Fibroblast of pulmonary artery (primary cell): ENCODE results near the gene CACNA1D.

Source experiments
- DNase-seq: peaks from one replicate; pipeline ENCODE4 v3.0.0-alpha.2; 2010; ENCODE audit warnings: low read depth
- H3K4me3 ChIP-seq: replicated peaks from 2 replicates; pipeline ENCODE4 v1.5.1; 2011; ENCODE audit warnings: low read depth, mild to moderate bottlenecking, control low read depth, low read length, moderate library complexity
- TF ChIP-seq, protein P1 (sequence below): IDR thresholded peaks from 2 replicates; pipeline ENCODE4 v1.5.1; 2011; ENCODE audit warnings: mild to moderate bottlenecking, control low read depth, low read length, inconsistent platforms; ENCODE audit errors: missing control alignments

Gene CACNA1D

DNA sequence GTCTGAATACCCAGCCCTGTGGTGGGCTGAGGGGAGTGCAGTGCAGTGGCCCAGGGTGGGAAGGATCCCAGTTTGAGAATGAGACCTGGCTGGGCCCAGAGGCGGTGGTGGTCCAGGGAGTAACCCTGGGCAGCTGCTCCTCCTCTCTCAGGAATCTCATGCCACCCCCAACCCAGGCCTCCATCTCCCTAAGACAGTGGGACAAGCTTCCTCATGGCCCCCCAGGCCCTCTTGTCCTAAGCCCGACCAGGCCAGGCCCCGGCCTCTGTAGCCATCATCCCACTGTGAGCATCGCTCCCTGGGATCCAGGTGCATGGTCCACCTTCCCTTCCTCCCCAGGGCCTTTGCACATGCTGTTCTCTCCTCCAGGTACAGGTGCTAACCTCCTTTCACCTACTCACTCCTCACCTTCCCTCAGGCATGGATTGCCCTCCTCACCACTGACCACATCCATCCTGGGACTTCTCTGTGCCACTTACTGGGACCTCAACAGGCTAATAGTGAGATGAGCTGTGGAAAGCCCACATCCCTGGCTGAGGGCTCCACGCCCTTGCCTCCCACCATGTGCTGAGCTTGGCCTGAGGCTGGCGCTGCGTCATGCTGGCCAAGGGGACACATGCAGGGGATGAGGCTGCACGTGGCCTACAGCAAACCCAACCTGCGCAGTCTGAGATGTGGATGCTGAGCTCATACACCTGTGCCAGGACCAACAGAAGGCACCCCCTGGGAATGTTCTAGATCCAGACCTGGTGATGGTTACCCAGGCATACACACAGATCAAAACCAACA lies 341.9 kb downstream of the CACNA1D start:
- TF ChIP-seq, protein P1, sequence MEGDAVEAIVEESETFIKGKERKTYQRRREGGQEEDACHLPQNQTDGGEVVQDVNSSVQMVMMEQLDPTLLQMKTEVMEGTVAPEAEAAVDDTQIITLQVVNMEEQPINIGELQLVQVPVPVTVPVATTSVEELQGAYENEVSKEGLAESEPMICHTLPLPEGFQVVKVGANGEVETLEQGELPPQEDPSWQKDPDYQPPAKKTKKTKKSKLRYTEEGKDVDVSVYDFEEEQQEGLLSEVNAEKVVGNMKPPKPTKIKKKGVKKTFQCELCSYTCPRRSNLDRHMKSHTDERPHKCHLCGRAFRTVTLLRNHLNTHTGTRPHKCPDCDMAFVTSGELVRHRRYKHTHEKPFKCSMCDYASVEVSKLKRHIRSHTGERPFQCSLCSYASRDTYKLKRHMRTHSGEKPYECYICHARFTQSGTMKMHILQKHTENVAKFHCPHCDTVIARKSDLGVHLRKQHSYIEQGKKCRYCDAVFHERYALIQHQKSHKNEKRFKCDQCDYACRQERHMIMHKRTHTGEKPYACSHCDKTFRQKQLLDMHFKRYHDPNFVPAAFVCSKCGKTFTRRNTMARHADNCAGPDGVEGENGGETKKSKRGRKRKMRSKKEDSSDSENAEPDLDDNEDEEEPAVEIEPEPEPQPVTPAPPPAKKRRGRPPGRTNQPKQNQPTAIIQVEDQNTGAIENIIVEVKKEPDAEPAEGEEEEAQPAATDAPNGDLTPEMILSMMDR, result no peak
- no peak overlapping the region for H3K4me3 ChIP-seq
- no peak for DNase-seq

DNA sequence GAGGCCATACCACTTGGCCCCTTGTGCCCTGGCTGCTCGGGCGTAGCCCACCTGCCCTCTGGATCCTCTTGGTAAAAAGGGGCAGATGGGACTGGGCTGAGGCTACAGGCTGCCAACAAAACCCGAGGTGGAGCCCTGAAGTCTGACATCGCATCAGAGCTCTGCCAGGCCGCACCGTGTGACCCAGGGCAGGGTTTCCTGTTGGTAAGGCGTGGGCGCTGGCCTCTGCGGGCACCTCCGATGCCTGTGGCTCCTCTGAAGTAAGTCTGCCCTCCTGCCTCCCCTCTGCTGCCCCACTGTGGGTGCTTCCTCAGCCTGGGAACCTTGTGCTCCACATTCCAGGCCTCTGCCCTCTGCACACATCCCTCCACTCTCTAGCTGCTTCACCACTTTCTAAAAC lies 342.9 kb downstream of the CACNA1D start:
- no peak overlapping the region for H3K4me3 ChIP-seq
- no peak for DNase-seq
- TF ChIP-seq, protein P1, result no peak

DNA sequence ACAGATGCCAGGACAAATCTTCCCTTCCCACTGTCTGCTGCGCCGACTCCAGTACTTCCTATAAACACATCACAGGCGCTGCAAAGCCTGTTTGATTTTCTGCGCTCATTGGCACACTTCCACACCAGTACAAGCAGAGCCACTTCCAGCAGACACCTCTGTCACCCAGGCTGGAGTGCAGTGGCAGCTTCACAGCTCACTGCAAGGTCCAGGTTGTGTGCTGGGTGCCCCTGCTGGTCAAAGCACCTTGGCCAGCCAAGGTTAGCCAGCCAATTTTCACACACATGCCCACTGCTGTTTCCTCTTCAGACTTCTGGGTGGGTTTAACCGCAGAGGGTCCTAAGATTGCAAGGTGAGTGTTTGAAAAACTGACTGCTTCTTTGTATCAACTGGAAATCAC lies 346.9 kb downstream of the CACNA1D start:
- no peak overlapping the region for H3K4me3 ChIP-seq
- TF ChIP-seq, protein P1, result no peak
- DNase-seq, result no peak

DNA sequence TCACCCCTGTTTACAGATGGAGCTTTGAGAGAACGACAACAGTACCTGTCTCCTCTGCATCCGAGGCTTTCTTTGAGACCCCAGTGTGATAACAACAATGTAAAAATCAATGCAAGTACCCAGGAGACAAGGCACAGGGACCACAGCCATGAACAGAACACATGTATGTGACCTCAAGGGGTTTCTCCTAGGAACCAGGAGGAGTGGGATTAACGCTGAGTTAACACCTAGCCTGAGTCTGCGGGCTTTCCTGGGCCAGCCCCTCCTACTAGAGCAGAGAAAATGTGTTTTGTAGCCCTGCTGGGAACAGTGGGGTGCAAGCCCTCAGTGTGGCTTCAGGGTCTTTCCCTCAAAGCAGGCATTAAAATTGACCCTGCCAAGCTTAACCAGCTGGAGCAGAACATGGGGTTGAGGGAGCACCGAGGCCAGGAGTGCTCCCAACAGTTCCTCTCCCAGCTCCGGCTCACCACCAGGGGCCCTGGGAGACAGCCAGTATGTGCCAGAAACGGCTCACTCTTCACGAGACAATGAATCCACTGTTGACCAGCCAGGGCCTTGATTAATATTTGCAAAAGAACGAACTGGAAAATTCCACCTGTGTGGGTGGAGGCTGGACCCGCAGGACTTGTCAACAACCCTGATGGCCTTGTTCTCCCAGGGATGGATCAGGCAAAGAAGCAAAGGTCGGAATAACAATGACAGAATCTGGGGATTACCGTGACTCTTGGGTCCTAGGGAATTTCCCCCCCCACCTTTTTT lies 348.2 kb downstream of the CACNA1D start:
- TF ChIP-seq, protein P1, result peak; percentile 10

DNA sequence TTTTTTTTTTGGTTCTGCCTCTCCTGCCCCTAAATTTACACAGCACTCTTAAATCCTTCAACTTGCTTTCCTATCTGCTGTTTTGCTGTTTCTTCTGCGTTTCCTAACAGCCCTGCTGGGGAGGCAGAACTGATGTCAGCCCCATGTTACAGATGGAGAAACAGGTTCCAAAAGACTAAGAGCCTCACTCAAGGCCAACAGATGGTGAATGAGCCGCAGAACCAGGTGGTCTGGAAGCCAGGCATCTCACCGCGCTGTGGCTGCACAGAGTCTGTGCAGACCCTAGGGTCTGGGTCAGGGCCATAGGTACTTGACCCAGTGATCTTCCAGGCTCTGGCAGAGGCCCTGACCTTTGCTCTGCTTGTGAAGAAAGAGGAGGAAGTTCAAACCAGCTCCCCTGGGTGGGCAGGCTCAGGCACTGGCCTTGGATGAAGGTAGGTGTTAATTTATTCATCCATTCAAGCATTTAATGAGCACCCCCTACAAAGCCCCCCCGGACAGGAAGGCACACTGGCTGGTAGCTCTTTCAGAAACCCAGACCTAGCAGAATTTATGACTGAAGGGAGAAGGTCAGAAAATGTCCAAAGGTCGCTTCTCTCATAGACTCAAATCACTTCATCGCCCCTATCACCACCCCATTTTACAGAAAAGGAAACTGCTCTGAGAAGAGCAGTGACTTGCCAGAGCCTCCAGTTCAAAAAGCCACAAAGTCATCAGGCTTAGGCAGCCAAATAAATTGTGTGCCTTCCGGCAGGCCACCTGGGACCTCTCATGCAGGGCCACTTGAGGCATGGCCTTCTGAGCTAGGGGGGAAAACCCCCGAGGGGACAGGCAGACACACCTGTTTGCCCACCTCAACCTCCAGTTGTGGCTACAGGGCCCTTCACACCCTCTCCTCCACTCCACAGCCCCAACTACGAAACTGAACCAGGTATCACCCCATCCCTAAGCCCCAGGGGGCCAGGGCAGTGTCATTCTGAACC lies 349.1 kb downstream of the CACNA1D start:
- no peak for DNase-seq
- no peak overlapping the region for H3K4me3 ChIP-seq
- TF ChIP-seq, protein P1, result no peak

More for the DNA sequence above, 348.2 kb downstream of the CACNA1D start:
- peak; percentile 23 for DNase-seq
- H3K4me3 ChIP-seq, result no peak overlapping the region

DNA sequence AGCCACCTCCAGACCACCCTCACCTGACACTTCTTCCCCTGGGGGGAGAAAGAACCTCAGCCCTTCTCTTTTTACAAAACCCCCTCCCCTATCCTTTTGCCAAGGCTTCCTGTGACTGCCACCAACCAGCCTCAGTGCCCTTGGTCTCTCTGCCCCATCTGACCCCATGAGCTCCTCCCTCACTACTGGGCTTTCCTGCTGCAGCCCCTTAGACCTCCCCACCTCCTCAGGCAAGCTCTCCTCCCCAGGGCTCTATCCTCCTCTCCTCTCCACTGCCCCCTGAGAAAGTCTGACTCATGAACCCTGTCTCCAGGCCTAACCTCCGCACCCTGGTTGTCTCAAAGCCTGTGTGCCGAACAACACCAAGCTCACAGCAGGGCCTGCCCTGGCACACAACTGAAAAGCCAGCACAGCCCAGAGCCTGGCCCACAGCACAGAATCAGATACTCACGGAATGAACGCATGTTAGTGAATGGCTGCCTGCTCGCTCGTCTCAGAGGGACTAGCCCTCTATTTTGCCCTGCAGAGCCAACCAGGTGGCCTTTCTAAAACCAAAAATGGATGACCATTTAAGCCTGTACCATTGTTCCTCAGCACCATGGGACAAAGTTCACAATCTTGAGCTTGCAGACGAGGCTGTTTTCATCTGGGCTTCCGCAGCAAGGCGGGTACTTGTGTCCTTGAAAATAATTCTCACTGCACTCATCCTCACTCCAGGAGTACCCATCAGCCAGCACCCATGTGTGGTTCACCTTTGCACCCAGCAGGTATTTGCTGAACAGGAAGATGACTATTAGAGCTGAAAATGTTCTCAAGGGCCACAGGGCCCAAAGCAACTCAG lies 350.1 kb downstream of the CACNA1D start:
- no peak for DNase-seq
- no peak overlapping the region for H3K4me3 ChIP-seq
- TF ChIP-seq, protein P1, result no peak
